IMR-90 (cell line): ENCODE data around the gene MEF2D. TPM values are rescaled to one million over a fixed set of nuclear protein-coding genes. Genes with fewer than 3 reads are reported as not detected.

Experiments used
- ATAC-seq: fragments of 200-7000 bp; cut with Tn5 transposase; 2 replicates; pipeline ENCODE4 v1.9.1; 2020; ENCODE audit warnings: low read depth, mild to moderate bottlenecking, moderate library complexity
- BruUV-seq: library from RNA; stranded (reverse); fragments of 400-500 nt; replicated peaks from 2 replicates; lab custom pipeline; 2021; lab: Mats Ljungman, UMichigan
- CTCF ChIA-PET: fragments of 300-600 bp; formaldehyde crosslinking; extraction: SDS; loops from one replicate; lab custom pipeline; 2021; ENCODE audit warnings: antibody characterized with exemption; lab: Yijun Ruan, JAX
- POLR2A ChIA-PET: fragments of 300-600 bp; sonication (Branson Sonifier 250); formaldehyde crosslinking; loops from one replicate; lab custom pipeline; 2022; ENCODE audit warnings: antibody characterized with exemption; ENCODE audit not compliant: unreplicated experiment; lab: Charles Lee
- DNase-seq: peaks from one replicate; pipeline ENCODE4 v3.0.0; 2013
- H2AFZ ChIP-seq: replicated peaks from 2 replicates; pipeline ENCODE3; 2013; ENCODE audit warnings: low read length, mild to moderate bottlenecking; ENCODE audit not compliant: poor library complexity
- H2AK5ac ChIP-seq: 2 replicates; pipeline ENCODE4 v1.6.1; 2013; ENCODE audit warnings: low read depth, low read length, inconsistent platforms
- H2AK9ac ChIP-seq: replicated peaks from 2 replicates; pipeline ENCODE3; 2013; ENCODE audit warnings: mild to moderate bottlenecking, low read depth, low read length, moderate library complexity; ENCODE audit not compliant: poor library complexity
- H2BK120ac ChIP-seq: 2 replicates; pipeline ENCODE4 v1.6.1; 2013; ENCODE audit warnings: low read depth, low read length, inconsistent platforms
- H2BK15ac ChIP-seq: 3 replicates; pipeline ENCODE4 v1.6.1; 2013; ENCODE audit warnings: low read depth, low read length, inconsistent platforms
- H2BK20ac ChIP-seq: 2 replicates; pipeline ENCODE4 v1.6.1; 2013; ENCODE audit warnings: low read depth, mild to moderate bottlenecking, inconsistent platforms, low read length, moderate library complexity
- H2BK5ac ChIP-seq: 2 replicates; pipeline ENCODE4 v1.6.1; 2013; ENCODE audit warnings: mild to moderate bottlenecking, low read depth, low read length, inconsistent platforms; ENCODE audit not compliant: poor library complexity, severe bottlenecking
- H3K14ac ChIP-seq: replicated peaks from 2 replicates; pipeline ENCODE4 v1.6.1; 2013; ENCODE audit warnings: low read depth, low read length, inconsistent platforms
- H3K18ac ChIP-seq: 2 replicates; pipeline ENCODE4 v1.6.1; 2013; ENCODE audit warnings: low read depth, low read length, control low read depth
- H3K23ac ChIP-seq: 2 replicates; pipeline ENCODE4 v1.6.1; 2013; ENCODE audit warnings: low read depth, low read length, inconsistent platforms
- H3K27ac ChIP-seq: 2 replicates; pipeline ENCODE4 v1.5.1; 2013; ENCODE audit warnings: mild to moderate bottlenecking, control low read depth, low read length; ENCODE audit not compliant: insufficient read depth
- H3K27me3 ChIP-seq: 2 replicates; pipeline ENCODE4 v1.6.1; 2013; ENCODE audit warnings: low read length; ENCODE audit not compliant: control insufficient read depth, insufficient read depth
- H3K36me3 ChIP-seq: 2 replicates; pipeline ENCODE4 v1.6.1; 2013; ENCODE audit warnings: low read length, mixed read lengths; ENCODE audit not compliant: control insufficient read depth, insufficient read depth
- H3K4ac ChIP-seq: 2 replicates; pipeline ENCODE4 v1.6.1; 2013; ENCODE audit warnings: low read depth, low read length, inconsistent platforms
- H3K4me1 ChIP-seq: 2 replicates; pipeline ENCODE4 v1.6.1; 2013; ENCODE audit warnings: low read length, mixed read lengths; ENCODE audit not compliant: control insufficient read depth, insufficient read depth
- H3K4me2 ChIP-seq: 2 replicates; pipeline ENCODE4 v1.6.1; 2013; ENCODE audit warnings: low read depth, mild to moderate bottlenecking, control low read depth, low read length, moderate library complexity
- H3K4me3 ChIP-seq: 2 replicates; pipeline ENCODE4 v1.5.1; 2013; ENCODE audit warnings: low read depth, mild to moderate bottlenecking, control low read depth, low read length, moderate library complexity; ENCODE audit not compliant: insufficient read depth
- H3K56ac ChIP-seq: 2 replicates; pipeline ENCODE4 v1.6.1; 2013; ENCODE audit warnings: low read length, inconsistent platforms; ENCODE audit not compliant: insufficient read depth; ENCODE audit errors: extremely low read depth
- H3K79me1 ChIP-seq, 2 experiments: 2 replicates each; pipeline ENCODE4 v1.6.1; 2013; ENCODE audit warnings: low read length in 2 of 2, inconsistent platforms in 1 of 2, low read depth in 1 of 2
- H3K9ac ChIP-seq: 2 replicates; pipeline ENCODE4 v1.6.1; 2013; ENCODE audit warnings: low read depth, low read length, control low read depth
- H3K9me1 ChIP-seq: 2 replicates; pipeline ENCODE4 v1.6.1; 2013; ENCODE audit warnings: low read length, inconsistent platforms; ENCODE audit not compliant: insufficient read depth
- H3K9me3 ChIP-seq: 2 replicates; pipeline ENCODE4 v1.6.1; 2013; ENCODE audit warnings: low read length; ENCODE audit not compliant: control insufficient read depth, insufficient read depth
- H4K20me1 ChIP-seq: 2 replicates; pipeline ENCODE4 v1.6.1; 2013; ENCODE audit warnings: low read length, inconsistent platforms; ENCODE audit not compliant: insufficient read depth
- H4K5ac ChIP-seq: 2 replicates; pipeline ENCODE4 v1.6.1; 2013; ENCODE audit warnings: mild to moderate bottlenecking, low read depth, low read length, control low read depth
- H4K8ac ChIP-seq, 2 experiments: 2 replicates each; pipeline ENCODE4 v1.6.1; 2013; ENCODE audit warnings: low read depth in 2 of 2, low read length in 2 of 2, control low read depth in 1 of 2, inconsistent platforms in 1 of 2
- H4K91ac ChIP-seq: 2 replicates; pipeline ENCODE4 v1.6.1; 2013; ENCODE audit warnings: low read depth, low read length, inconsistent platforms; ENCODE audit not compliant: insufficient read depth
- BHLHE40 ChIP-seq: fragments of 150-350 bp; IDR thresholded peaks from 2 replicates; pipeline ENCODE4 v1.6.1; 2016; ENCODE audit warnings: mild to moderate bottlenecking, low read depth, low read length
- CEBPB ChIP-seq: IDR thresholded peaks from 2 replicates; pipeline ENCODE4 v1.6.1; 2012; ENCODE audit warnings: low read depth, low read length, improper control_type of control experiment
- CHD1 ChIP-seq: IDR thresholded peaks from 2 replicates; pipeline ENCODE4 v1.6.1; 2012; ENCODE audit warnings: low read depth, low read length, improper control_type of control experiment
- ELK1 ChIP-seq: fragments of 150-350 bp; IDR thresholded peaks from 2 replicates; pipeline ENCODE4 v1.6.1; 2016; ENCODE audit warnings: low read depth, mild to moderate bottlenecking, low read length, moderate library complexity, borderline replicate concordance
- FOS ChIP-seq: fragments of 150-350 bp; IDR thresholded peaks from 2 replicates; pipeline ENCODE4 v1.6.1; 2016; ENCODE audit warnings: low read depth, low read length
- MAZ ChIP-seq: IDR thresholded peaks from 2 replicates; pipeline ENCODE4 v1.6.1; 2012; ENCODE audit warnings: low read depth, mild to moderate bottlenecking, low read length, improper control_type of control experiment, moderate library complexity, borderline replicate concordance
- MXI1 ChIP-seq: IDR thresholded peaks from 2 replicates; pipeline ENCODE4 v1.6.1; 2012; ENCODE audit warnings: low read depth, mild to moderate bottlenecking, low read length, moderate library complexity, borderline replicate concordance
- NFE2L2 ChIP-seq: fragments of 150-350 bp; IDR thresholded peaks from 2 replicates; pipeline ENCODE4 v1.6.1; 2016; ENCODE audit warnings: low read depth, mild to moderate bottlenecking, low read length
- POLR2A ChIP-seq: IDR thresholded peaks from 2 replicates; pipeline ENCODE4 v1.6.1; 2012; ENCODE audit warnings: mild to moderate bottlenecking, low read depth, low read length
- RAD21 ChIP-seq: IDR thresholded peaks from 2 replicates; pipeline ENCODE4 v1.6.1; 2012; ENCODE audit warnings: low read length, improper control_type of control experiment
- RCOR1 ChIP-seq: IDR thresholded peaks from 2 replicates; pipeline ENCODE4 v1.6.1; 2012; ENCODE audit warnings: mild to moderate bottlenecking, low read length, improper control_type of control experiment; ENCODE audit not compliant: insufficient replicate concordance
- RFX5 ChIP-seq: IDR thresholded peaks from 2 replicates; pipeline ENCODE4 v1.8.0; 2012; ENCODE audit warnings: low read depth, mild to moderate bottlenecking, low read length, moderate library complexity
- USF2 ChIP-seq: fragments of 150-350 bp; IDR thresholded peaks from 2 replicates; pipeline ENCODE4 v1.6.1; 2017; ENCODE audit warnings: mild to moderate bottlenecking, antibody characterized with exemption, low read length, low read depth
- WGBS, 2 experiments: methylation state at CpG; one replicate each; pipeline versions ENCODE4 v1.1.5 to v1.1.7; 2013; ENCODE audit warnings: missing lambda C conversion rate in 2 of 2; ENCODE audit not compliant: insufficient read length in 1 of 2; ENCODE audit errors: extremely low coverage in 2 of 2; 5-methylcytosine and 5-hydroxymethylcytosine counted together
- dilution Hi-C: fragments of 300-500 bp; cut with HindIII; formaldehyde crosslinking; loops from one replicate; pipeline ENCODE4 v1.14.3; 2018; ENCODE audit warnings: low sequenced_read_pairs; ENCODE audit not compliant: unreplicated experiment
- in situ Hi-C: fragments of 300-500 bp; cut with MboI; formaldehyde crosslinking; loops from 3 replicates; pipeline ENCODE4 v1.14.3; 2019; ENCODE audit warnings: low sequenced_read_pairs, inconsistent platforms, mixed read lengths
- intact Hi-C: fragments of 100-400 bp; cut with micrococcal nuclease; formaldehyde crosslinking; loops from 2 replicates; pipeline ENCODE4 v1.10.0; 2022
- polyA plus RNA-seq, 3 experiments: library from polyadenylated mRNA; depleted of rRNA; stranded (reverse); fragments of >200 nt; gene quantifications; 2 replicates each; pipeline ENCODE4 v1.2.3, GENCODE V29; 2012; ENCODE audit warnings: low replicate concordance in 1 of 3
- total RNA-seq: library from RNA; depleted of rRNA; stranded (reverse); fragments of >200 nt; gene quantifications from 2 replicates; pipeline ENCODE4 v1.2.3, GENCODE V29; 2012

Gene MEF2D
- total and polyA plus RNA-seq, 2 of the 4 experiments (the other 2 are of a cell fraction) = 2.9 to 20.0 TPM

DNA sequence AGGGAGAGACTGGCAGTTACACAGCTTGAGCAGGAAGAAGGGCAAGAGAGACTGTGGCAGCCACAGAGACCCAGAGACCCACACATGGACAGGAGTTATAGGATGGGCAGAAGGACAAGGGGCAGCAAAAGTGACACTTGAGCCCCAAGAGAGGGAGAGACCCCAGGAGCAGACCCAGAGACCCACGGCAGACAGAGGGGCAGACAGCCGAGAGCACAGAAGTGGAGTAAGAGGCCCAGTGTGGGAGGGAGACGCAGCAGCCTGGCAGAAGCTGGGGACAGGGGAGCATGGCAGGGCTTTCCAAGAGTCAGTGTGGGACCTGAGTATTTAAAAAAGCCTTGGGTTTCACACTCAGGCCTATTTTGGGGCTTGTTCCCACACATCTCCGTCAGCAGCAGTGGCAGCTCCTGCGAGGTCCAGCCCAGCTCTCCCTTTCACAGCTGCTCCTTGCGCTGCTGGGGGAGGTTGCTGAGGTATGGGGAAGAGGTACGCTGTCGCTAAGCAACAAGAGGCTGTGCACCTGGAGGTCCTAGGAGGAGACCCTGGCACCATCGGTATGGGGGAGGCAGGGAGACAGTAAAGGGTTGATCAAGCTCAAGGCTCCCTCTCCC is 9.0 kb upstream of the MEF2D start (continued):
- TF ChIP-seq ELK1 = no peak

DNA sequence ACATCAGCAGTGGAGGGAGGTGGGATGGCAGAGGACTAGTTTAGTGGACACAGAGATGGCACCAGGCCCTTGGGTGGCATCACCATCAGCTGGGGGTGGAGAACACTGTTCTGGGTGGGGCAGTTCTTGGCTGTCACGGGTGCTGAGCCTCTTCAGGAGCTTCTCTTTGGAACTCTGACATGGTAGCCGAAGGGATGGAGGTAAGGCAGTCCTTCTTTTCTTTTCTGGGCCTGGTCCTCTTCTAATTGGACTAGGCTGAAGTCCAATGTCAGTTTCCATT is 8.3 kb upstream of the MEF2D start:
- intact Hi-C loops (loop anchor here (10.0 kb wide), 1 partner anchor 216 kb away; the partner anchor contains the start of genes ISG20L2 and METTL25B), in situ Hi-C loops (no loop called here), dilution Hi-C loops (no loop called here)
- Histone ChIP-seq H4K5ac (peak overlapping the region; percentile 60), H3K79me1 (peaks cover 4 to 23% of the 10 kb centered on the region in 2 experiments; a peak in 3 of 4 replicates), H2AFZ (peak overlapping the region; percentile 74), H3K4me3 (no peak overlapping the region), H4K20me1 (no peaks in the 10 kb centered on the region), H3K9me1 (peaks cover 38% of the 10 kb centered on the region), H3K4ac (peak overlapping the region; percentile 86), H3K27me3 (no peaks in the 10 kb centered on the region), H3K27ac (peak overlapping the region; percentile 52; the same call in 1 of the 2 replicates), H3K23ac (peak overlapping the region; percentile 73; the same call in 1 of the 2 replicates), H3K9me3 (no peaks in the 10 kb centered on the region), H3K9ac (no peak overlapping the region), H3K56ac (no peak overlapping the region), H2BK5ac (peak overlapping the region; percentile 71), H2AK9ac (peak overlapping the region; percentile 29), H4K91ac (peak overlapping the region; percentile 61), H3K18ac (peak overlapping the region; percentile 85), H2AK5ac (peak overlapping the region; percentile 95), H2BK120ac (peak overlapping the region; percentile 91), H4K8ac (peak overlapping the region in 1 of 2 experiments; percentile 76; a peak in 1 of 4 replicates), H2BK20ac (peak overlapping the region; percentile 88), H3K14ac (peak overlapping the region; percentile 64), H3K4me2 (no peak overlapping the region; the same call in 1 of the 2 replicates), H3K36me3 (no peaks in the 10 kb centered on the region), H2BK15ac (peak overlapping the region; percentile 83; the same call in 1 of the 3 replicates), H3K4me1 (peaks cover 35% of the 10 kb centered on the region)
- BruUV-seq = no TSS peak
- ATAC-seq (no peak), DNase-seq (no peak)
- POLR2A ChIA-PET = no interaction called here
- CTCF ChIA-PET = interaction anchor here (1.2 kb wide), 2 partner anchors 13 to 123 kb away, joined by 3 to 4 read pairs; no protein-coding TSS in a partner anchor
- TF ChIP-seq MXI1 (no peak), USF2 (no peak), NFE2L2 (no peak), CEBPB (no peak), RAD21 (no peak), FOS (no peak), BHLHE40 (no peak), CHD1 (no peak), RFX5 (no peak), MAZ (no peak), RCOR1 (no peak), POLR2A (no peak)
- no CpG with 5 or more reads among the region's 2 CpGs for WGBS, 2 experiments
